HCT116 (cell line): ENCODE results near the gene XRN2. TPM values are rescaled to one million over a fixed set of nuclear protein-coding genes. Genes with fewer than 3 reads are reported as not detected.

Experiments
- ATAC-seq: fragments of 200-7000 bp; cut with Tn5 transposase; 2 replicates; pipeline ENCODE4 v1.9.1; 2020; ENCODE audit warnings: mild to moderate bottlenecking, moderate library complexity
- BruUV-seq: library from RNA; stranded (reverse); fragments of 400-500 nt; replicated peaks from 2 replicates; lab custom pipeline; 2021; lab: Mats Ljungman, UMichigan
- CTCF ChIA-PET: fragments of 300-600 bp; sonication (Branson Sonifier 250); formaldehyde crosslinking; loops from one replicate; lab custom pipeline; 2021; ENCODE audit warnings: antibody characterized with exemption; lab: Charles Lee
- POLR2A ChIA-PET: fragments of 300-600, 350-600 bp; sonication (Branson Sonifier 250); formaldehyde crosslinking; loops from one replicate; lab custom pipeline; 2021; ENCODE audit warnings: antibody characterized with exemption; lab: Charles Lee
- RAD21 ChIA-PET, 2 experiments: fragments of 300-600 bp; sonication (Branson Sonifier 250); formaldehyde crosslinking; loops; one replicate each; lab custom pipeline; 2023; ENCODE audit warnings: low total read pairs in 2 of 2; ENCODE audit not compliant: uncharacterized antibody in 2 of 2, unreplicated experiment in 2 of 2, low non-redundant PET in 1 of 2; lab: Charles Lee
- DNase-seq: peaks from one replicate; pipeline ENCODE4 v3.0.0-alpha.2; 2010; ENCODE audit warnings: low read depth, low spot score
- H2AFZ ChIP-seq: fragments of 200-600 bp; shearing (Covaris generic), sonication (generic); 2 replicates; pipeline ENCODE4 v1.6.1; 2017; ENCODE audit warnings: low read depth, mixed run types, mixed read lengths, antibody characterized with exemption, low read length; ENCODE audit not compliant: poor library complexity, severe bottlenecking
- H3K27ac ChIP-seq: 2 replicates; pipeline ENCODE4 v1.5.1; 2012; ENCODE audit warnings: low read depth, low read length
- H3K27me3 ChIP-seq: fragments of 200-600 bp; sonication (generic); 2 replicates; pipeline ENCODE4 v1.6.1; 2016; ENCODE audit warnings: mixed run types, low read length, mixed read lengths; ENCODE audit not compliant: insufficient read depth
- H3K36me3 ChIP-seq, 2 experiments: fragments of 200-500 bp in 1 of 2; fragments of 200-600 bp in 1 of 2; sonication (Bioruptor generic) in 1 of 2; sonication (generic) in 1 of 2; 2 replicates each; pipeline versions ENCODE4 v1.5.1 to v1.6.1; 2014 to 2016; ENCODE audit warnings: low read length in 2 of 2, inconsistent platforms in 1 of 2, mixed read lengths in 1 of 2, mixed run types in 1 of 2; ENCODE audit not compliant: insufficient read depth in 2 of 2, control insufficient read depth in 1 of 2
- H3K4me1 ChIP-seq, 2 experiments: fragments of 200-600 bp in 1 of 2; sonication (generic) in 1 of 2; 2 replicates each; pipeline versions ENCODE4 v1.5.1 to v1.6.1; 2012 to 2017; ENCODE audit warnings: low read length in 2 of 2, inconsistent platforms in 1 of 2, mild to moderate bottlenecking in 1 of 2, mixed read lengths in 1 of 2, mixed run types in 1 of 2, moderate library complexity in 1 of 2; ENCODE audit not compliant: insufficient read depth in 2 of 2, control insufficient read depth in 1 of 2
- H3K4me2 ChIP-seq: fragments of 200-600 bp; sonication (generic); 2 replicates; pipeline ENCODE4 v1.6.1; 2017; ENCODE audit warnings: mixed run types, low read length, mixed read lengths
- H3K4me3 ChIP-seq, 2 experiments: fragments of 200-600 bp in 1 of 2; sonication (generic) in 1 of 2; replicated peaks in 1 of 2; 2 replicates each; pipeline ENCODE4 v1.5.1; 2011 to 2016; ENCODE audit warnings: low read length in 2 of 2, control low read depth in 1 of 2, low read depth in 1 of 2, mild to moderate bottlenecking in 1 of 2, mixed read lengths in 1 of 2, mixed run types in 1 of 2
- H3K79me2 ChIP-seq: fragments of 200-600 bp; sonication (generic); 2 replicates; pipeline ENCODE4 v1.6.1; 2017; ENCODE audit warnings: mild to moderate bottlenecking, mixed run types, low read length, moderate library complexity, mixed read lengths; ENCODE audit not compliant: insufficient read depth
- H3K9ac ChIP-seq: fragments of 200-600 bp; sonication (generic); 2 replicates; pipeline ENCODE4 v1.6.1; 2016; ENCODE audit warnings: low read length, mixed read lengths
- H3K9me2 ChIP-seq: fragments of 200-600 bp; sonication (generic), shearing (Covaris generic); 2 replicates; pipeline ENCODE4 v1.6.1; 2017; ENCODE audit warnings: mixed run types, mild to moderate bottlenecking, moderate library complexity; ENCODE audit not compliant: insufficient read depth
- H3K9me3 ChIP-seq, 2 experiments: fragments of 200-500 bp in 1 of 2; fragments of 200-600 bp in 1 of 2; sonication (Bioruptor generic) in 1 of 2; sonication (generic) in 1 of 2; 2 replicates each; pipeline ENCODE4 v1.6.1; 2014 to 2017; ENCODE audit warnings: low read length in 2 of 2, mixed read lengths in 2 of 2, inconsistent platforms in 1 of 2, low read depth in 1 of 2, mild to moderate bottlenecking in 1 of 2, mixed run types in 1 of 2, moderate library complexity in 1 of 2; ENCODE audit not compliant: control insufficient read depth in 1 of 2, insufficient read depth in 1 of 2
- H4K20me1 ChIP-seq: fragments of 200-600 bp; sonication (generic), shearing (Covaris generic); 2 replicates; pipeline ENCODE4 v1.6.1; 2017; ENCODE audit warnings: mixed run types, mild to moderate bottlenecking, moderate library complexity; ENCODE audit not compliant: insufficient read depth
- ELF1 ChIP-seq: IDR thresholded peaks from 2 replicates; pipeline ENCODE4 v1.6.1; 2012; ENCODE audit warnings: low read depth, borderline replicate concordance
- EZH2phosphoT487 ChIP-seq: fragments of 200-600 bp; IDR thresholded peaks from 2 replicates; pipeline ENCODE4 v1.6.1; 2018; ENCODE audit warnings: antibody characterized with exemption, borderline replicate concordance
- SIN3A ChIP-seq: IDR thresholded peaks from 2 replicates; pipeline ENCODE4 v1.6.1; 2012; ENCODE audit warnings: low read depth
- SP1 ChIP-seq: IDR thresholded peaks from 2 replicates; pipeline ENCODE4 v1.6.1; 2012; ENCODE audit warnings: low read depth
- SRF ChIP-seq: IDR thresholded peaks from 2 replicates; pipeline ENCODE4 v1.6.1; 2012; ENCODE audit warnings: low read depth
- TCF7L2 ChIP-seq: IDR thresholded peaks from 2 replicates; pipeline ENCODE4 v1.7.0; 2011; ENCODE audit warnings: borderline replicate concordance, inconsistent platforms; ENCODE audit not compliant: insufficient read depth, insufficient read length; ENCODE audit errors: extremely low read depth
- YY1 ChIP-seq: IDR thresholded peaks from 2 replicates; pipeline ENCODE4 v1.6.1; 2011; ENCODE audit warnings: low read length, low read depth, moderate library complexity, mild to moderate bottlenecking; ENCODE audit not compliant: insufficient replicate concordance; ENCODE audit errors: extremely low read depth
- intact Hi-C: fragments of 100-400 bp; cut with micrococcal nuclease; formaldehyde crosslinking; loops from 2 replicates; pipeline ENCODE4 v1.10.0; 2022
- total RNA-seq: library from RNA; stranded (reverse); gene quantifications from one replicate; pipeline ENCODE4 v1.2.1, GENCODE V29; 2021; ENCODE audit not compliant: unreplicated experiment
- TF ChIP-seq, protein P1 (sequence below): IDR thresholded peaks from 2 replicates; pipeline ENCODE4 v1.6.1; 2012
- TF ChIP-seq, protein P2 (sequence below), 3 experiments: fragments of 200-600 bp in 1 of 3; sonication (generic) in 1 of 3; IDR thresholded peaks in 2 of 3; conservative IDR thresholded peaks in 1 of 3; 2 replicates each; pipeline ENCODE4 v1.5.1; 2012 to 2017; ENCODE audit warnings: low read depth in 2 of 3, low read length in 2 of 3, antibody characterized with exemption in 1 of 3, borderline replicate concordance in 1 of 3, control low read depth in 1 of 3, mild to moderate bottlenecking in 1 of 3, mixed read lengths in 1 of 3, mixed run types in 1 of 3, moderate library complexity in 1 of 3; ENCODE audit not compliant: insufficient read depth in 1 of 3

XRN2 gene
- total RNA-seq, 1 experiment from 2014 or later: 101 TPM

DNA sequence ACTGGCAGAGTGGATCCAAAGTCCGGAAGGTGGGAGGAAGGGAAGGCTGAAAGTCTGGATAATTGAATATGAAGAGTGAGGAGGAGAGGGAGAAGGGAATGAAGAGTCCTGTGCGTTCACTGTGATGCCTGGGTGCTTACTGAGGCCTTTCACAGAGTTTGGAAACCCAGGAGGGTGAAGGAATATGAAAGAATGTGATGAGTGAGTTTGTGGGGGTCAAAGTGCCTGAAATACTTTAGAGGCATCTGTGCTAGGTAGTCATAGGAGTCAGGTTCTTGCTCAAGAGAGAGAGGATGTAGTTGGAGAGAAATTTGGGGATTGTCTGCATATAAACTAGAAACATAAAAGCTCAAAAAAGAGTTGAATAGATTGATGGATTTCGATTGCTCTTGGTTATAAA, 73.5 kb downstream of the XRN2 start:
- no TSS peak for BruUV-seq
- Histone ChIP-seq H3K9me3 (no peaks in the 10 kb centered on the region), H4K20me1 (peaks cover 13% of the 10 kb centered on the region; the same call in 1 of the 2 replicates), H3K27ac (no peak overlapping the region), H3K27me3 (no peaks in the 10 kb centered on the region), H3K4me2 (no peak overlapping the region), H3K36me3 (0 out of 4 replicates have a peak, but pooled peaks cover 0 to 3% of the 10 kb centered on the region in 2 experiments), H3K4me1 (no peaks in the 10 kb centered on the region), H3K9me2 (no peaks in the 10 kb centered on the region), H3K4me3 (no peak overlapping the region), H2AFZ (no peak overlapping the region), H3K79me2 (peaks cover 93% of the 10 kb centered on the region), H3K9ac (no peak overlapping the region)
- intact Hi-C loops: no loop called here
- ChIA-PET RAD21 (no interaction called here), POLR2A (no interaction called here), CTCF (no interaction called here)
- DNase-seq (no peak), ATAC-seq (no peak)
- TF ChIP-seq YY1 (no peak), EZH2phosphoT487 (no peak), TCF7L2 (no peak), ELF1 (no peak), SIN3A (no peak), SP1 (no peak), SRF (no peak)
- TF ChIP-seq, protein P1, sequence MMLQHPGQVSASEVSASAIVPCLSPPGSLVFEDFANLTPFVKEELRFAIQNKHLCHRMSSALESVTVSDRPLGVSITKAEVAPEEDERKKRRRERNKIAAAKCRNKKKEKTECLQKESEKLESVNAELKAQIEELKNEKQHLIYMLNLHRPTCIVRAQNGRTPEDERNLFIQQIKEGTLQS: no peak
- TF ChIP-seq, protein P2, sequence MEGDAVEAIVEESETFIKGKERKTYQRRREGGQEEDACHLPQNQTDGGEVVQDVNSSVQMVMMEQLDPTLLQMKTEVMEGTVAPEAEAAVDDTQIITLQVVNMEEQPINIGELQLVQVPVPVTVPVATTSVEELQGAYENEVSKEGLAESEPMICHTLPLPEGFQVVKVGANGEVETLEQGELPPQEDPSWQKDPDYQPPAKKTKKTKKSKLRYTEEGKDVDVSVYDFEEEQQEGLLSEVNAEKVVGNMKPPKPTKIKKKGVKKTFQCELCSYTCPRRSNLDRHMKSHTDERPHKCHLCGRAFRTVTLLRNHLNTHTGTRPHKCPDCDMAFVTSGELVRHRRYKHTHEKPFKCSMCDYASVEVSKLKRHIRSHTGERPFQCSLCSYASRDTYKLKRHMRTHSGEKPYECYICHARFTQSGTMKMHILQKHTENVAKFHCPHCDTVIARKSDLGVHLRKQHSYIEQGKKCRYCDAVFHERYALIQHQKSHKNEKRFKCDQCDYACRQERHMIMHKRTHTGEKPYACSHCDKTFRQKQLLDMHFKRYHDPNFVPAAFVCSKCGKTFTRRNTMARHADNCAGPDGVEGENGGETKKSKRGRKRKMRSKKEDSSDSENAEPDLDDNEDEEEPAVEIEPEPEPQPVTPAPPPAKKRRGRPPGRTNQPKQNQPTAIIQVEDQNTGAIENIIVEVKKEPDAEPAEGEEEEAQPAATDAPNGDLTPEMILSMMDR (IDR thresholded peaks at IDR 0.05 in 2 of 3, conservative IDR thresholded peaks at IDR 0.05 in 1 of 3; ENCODE audit: borderline replicate concordance in 1 of 3, insufficient read depth in 1 of 3, low read depth in 2 of 3, low read length in 2 of 3): no peak
